CD4-positive, alpha-beta T cell treated with Interleukin-15 for 4 hours (primary cell): ENCODE measurements around the gene ZBTB46.
"Not testable (repeated sequence)": the region's sequence is repeated elsewhere in the genome, so short reads cannot be mapped to it uniquely, and the experiment has no call there.

Source experiments
- DNase-seq: peaks from one replicate; pipeline ENCODE4 v3.0.0-alpha.2; 2020; ENCODE audit warnings: low spot score

ZBTB46 gene, protein sequence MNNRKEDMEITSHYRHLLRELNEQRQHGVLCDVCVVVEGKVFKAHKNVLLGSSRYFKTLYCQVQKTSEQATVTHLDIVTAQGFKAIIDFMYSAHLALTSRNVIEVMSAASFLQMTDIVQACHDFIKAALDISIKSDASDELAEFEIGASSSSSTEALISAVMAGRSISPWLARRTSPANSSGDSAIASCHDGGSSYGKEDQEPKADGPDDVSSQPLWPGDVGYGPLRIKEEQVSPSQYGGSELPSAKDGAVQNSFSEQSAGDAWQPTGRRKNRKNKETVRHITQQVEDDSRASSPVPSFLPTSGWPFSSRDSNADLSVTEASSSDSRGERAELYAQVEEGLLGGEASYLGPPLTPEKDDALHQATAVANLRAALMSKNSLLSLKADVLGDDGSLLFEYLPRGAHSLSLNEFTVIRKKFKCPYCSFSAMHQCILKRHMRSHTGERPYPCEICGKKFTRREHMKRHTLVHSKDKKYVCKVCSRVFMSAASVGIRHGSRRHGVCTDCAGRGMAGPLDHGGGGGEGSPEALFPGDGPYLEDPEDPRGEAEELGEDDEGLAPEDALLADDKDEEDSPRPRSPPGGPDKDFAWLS

DNA sequence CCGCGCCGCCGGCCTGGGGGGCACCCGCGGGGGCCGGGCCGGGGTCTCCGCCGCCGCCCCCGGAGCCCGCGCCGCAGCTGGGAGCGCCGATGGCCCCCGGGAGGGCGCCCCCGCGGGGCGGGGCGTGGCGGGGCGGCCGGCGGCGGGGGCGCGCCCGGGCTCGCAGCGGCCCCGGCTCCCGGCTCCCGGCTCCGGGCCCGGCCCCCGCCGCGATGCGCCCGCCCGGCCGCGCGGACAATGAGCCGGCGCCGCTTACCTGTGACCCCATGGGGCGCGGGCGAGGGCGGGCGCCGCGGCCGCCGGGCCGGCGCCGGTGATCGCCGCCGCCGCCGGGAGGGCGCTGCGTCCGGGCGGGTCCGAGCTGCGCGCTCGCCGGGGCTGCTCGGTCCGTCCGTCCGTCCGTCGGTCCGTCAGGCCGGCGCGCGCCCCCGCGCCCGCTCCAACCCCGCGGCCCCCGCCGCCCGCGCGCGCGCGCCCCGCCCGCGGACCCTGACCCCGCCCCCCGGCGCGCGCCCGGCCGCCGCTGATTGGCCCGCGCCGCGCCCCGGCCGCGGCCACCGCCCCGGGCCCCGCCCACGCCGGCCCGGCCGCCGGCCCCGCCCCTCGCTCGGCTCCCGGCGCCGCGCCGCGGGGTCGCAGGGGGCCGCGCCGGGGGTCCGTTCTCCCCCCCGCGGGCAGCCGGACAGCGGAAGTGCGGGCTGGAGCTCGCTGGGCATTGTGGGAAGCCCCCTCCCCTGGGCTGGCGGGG, at the start of gene ZBTB46:
ZBTB46 (minus strand) TSS at position 424 of the 748 bp plus-strand sequence. CDS start 40,507 bp downstream, outside the sequence.
- peak; percentile 5 for DNase-seq

DNA sequence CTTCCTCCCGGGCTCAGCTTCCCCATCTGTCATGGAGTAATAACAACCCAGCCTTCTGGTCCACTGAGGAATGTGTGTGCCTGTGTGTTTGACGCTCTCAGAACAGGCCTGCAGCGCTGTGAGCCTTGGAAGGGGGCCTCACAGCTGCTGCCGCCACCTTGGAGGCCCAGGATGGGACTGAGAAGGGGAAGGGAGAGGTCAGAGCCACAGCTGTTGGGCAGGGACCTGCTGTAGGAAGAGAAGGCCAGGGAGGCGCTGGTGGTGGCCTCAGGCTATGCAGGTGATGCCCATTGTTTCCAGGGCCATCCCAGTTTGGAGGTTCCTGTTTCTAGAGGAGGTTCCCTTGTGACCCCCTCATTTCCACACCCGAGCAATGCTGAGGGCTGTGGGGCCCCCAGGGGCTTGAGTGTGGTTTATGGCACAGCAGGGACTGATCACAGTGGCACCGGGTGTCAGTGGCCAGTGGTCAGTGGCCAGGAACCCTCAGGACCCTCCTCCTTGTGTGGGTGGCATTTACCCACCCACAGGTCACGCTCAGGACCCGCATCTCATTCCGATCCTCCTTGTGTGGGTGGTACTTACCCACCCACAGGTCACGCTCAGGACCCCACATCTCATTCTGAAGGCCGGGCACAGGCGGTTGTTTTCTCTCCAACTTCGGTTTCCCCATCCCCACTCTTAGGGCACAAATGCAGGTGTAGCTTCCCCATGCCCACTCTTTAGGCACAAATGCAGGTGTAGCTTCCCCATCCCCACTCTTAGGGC, 48.0 kb upstream of the ZBTB46 start:
- no peak for DNase-seq

DNA sequence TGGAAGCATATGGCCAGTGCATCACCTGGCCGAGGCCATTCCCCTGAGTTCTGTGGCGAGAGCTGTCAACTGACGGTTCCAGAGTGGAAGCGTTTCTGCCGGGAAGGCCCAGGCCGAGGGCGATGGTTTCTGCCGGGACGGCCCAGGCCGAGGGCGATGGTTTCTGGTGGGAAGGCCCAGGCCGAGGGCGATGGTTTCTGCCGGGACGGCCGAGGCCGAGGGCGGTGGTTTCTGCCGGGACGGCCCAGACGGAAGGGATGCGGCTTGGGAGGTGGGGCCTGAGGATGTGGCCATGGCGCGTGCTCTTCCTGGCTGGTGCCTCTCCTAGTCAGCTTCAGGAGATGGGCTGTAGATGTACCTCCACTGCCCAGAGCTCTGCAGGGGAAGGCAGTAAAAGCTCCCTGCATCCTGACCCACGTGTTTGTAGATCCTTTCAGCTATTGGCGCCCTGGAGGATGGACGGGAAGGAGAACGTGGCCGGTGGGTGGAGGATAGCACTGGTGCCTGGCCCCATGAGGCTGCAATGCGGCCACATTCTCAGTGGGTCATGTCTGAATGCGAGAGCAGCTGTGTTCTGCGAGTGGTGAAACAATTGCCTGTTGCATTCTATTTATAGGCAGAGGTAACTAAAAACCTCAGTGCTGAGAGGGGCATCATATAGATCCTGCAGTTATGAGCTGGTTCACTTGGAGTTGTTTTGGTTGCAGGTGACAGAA, 46.8 kb upstream of the ZBTB46 start:
- no peak for DNase-seq

DNA sequence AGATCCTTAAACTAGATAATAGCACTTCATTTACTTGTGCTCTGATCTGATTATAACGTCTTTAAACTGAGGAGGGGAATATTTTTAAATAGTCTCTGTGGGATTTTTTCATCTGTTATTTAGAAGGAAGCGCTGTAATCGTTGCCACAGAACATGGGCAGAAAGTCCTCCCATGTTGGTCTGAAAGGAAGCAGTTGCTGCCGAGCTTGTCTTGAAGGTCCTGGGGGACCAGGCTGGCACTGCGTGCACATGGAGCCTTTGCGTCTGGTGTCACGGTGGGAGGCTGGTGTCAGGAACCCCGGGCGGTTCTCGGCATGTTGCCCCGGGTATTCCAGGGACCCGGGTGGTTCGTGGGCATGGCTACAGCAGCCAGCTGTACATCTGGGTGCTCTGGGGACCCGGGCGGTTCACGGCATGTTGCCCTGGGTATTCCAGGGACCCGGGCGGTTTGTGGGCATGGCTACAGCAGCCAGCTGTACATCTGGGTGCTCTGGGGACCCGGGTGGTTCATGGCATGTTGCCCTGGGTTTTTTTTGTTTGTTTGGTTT, 45.5 kb upstream of the ZBTB46 start:
- DNase-seq = no peak

DNA sequence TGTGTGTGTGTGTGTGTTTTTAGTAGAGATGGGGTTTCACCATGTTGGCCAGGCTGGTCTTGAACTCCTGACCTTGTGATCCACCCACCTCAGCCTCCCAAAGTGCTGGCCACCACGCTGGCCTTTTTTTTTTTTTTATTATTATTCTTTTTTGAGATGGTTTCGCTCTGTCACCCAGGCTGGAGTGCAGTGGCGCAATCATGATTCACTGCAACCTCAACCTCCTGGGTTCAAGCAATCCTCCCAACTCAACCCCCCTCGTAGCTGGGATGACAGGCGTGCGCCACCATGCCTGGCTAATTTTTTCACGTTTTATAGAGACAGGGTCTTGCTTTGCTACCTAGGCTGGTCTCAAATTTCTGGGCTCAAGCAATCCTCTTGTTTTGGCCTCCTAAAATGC, 43.2 kb upstream of the ZBTB46 start:
- DNase-seq = not testable (repeated sequence)

DNA sequence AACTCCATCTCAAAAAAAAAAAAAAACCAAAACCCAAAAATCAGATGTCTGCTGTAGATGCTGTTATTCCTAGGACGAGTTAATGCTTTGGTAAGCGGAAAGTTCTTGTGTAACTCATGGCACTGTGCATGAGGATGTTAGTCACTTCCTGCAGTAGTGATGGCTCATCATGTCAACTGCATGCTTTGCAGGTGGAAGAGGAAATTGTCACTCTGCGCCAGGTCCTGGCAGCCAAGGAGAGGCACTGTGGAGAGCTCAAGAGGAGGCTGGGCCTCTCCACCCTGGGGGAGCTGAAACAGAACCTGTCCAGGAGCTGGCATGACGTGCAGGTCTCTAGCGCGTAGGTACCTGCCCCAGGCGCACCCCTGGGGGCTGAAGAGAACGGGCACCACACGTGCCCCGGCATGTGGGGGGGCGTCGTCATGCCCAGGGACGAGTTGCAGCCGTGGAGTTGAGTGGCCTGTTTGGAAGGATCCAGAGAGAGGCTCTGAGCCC, 42.5 kb upstream of the ZBTB46 start:
- DNase-seq = peak; percentile 50

DNA sequence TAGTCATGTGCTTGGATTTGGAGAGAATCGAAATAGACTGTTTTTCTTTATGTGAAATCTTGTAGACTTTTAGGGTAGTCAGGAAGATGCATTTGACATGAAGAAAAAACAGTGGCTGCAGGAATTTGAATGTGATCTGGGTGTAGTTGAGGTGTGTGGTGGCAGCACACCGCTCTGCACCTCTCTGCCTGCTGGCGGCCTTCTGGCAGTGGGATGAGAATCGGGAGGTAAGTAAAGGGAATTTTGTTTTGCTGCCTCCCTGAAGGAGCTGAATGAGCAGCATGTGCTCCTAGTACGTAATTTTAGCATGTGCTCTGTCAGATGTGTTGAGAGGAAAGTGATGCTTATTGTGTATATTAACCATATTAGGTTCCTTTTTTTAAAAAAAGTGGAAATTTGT, 37.2 kb upstream of the ZBTB46 start:
- DNase-seq = no peak

DNA sequence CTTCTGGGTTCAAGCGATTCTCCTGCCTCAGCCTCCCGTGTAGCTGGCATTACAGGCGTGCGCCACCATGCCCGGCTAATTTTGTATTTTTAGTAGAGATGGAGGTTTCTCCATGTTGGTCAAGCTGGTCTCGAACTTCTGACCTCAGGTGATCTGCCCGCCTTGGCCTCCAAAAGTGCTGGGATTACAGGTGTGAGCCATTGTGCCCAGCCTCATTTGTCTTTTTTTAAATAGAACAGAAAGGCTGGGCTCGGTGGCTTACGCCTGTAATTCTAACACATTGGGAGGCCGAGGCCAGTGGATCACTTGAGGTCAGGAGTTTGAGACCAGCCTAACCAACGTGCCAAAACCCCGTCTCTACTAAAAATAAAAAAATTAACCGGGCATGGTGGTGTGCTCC, 36.0 kb upstream of the ZBTB46 start:
- DNase-seq = not testable (repeated sequence)

DNA sequence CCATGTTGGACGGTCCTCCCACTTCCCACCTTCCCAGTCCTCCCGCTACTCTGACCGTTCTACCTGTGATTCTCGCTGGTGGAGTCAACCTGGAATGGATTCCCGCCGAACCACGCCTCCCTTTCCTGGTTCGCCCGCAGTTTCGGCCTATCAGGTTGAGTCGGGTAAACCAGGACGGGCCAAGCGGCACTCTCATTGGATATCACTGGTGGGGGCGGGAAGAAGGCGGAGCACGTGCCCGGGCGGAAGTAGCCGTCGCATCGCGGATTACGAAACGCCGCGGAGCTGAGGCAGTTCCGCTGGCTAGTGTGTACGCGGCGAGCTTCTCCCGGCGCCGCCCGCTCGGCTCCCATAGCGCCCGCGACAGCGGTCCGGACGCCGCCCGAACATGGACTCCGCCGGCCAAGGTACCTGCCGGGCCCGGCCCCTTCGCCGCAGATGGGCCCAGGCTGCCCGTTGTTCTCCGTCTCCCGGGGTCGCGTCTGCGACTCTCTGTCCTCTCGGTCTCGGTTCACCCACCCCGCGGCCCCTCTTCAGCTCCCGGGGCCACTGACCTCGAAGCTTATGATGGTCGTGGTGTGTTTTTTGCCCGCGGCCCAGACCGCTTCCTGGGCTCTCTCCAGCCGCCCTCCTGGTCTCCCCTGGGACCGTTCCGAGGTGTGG, 34.0 kb upstream of the ZBTB46 start, which contains the start of gene TPD52L2:
TPD52L2 (plus strand) TSS at position 293 of the 663 bp plus-strand sequence; CDS start at position 389, 96 bp downstream.
- DNase-seq = peak; percentile 99

DNA sequence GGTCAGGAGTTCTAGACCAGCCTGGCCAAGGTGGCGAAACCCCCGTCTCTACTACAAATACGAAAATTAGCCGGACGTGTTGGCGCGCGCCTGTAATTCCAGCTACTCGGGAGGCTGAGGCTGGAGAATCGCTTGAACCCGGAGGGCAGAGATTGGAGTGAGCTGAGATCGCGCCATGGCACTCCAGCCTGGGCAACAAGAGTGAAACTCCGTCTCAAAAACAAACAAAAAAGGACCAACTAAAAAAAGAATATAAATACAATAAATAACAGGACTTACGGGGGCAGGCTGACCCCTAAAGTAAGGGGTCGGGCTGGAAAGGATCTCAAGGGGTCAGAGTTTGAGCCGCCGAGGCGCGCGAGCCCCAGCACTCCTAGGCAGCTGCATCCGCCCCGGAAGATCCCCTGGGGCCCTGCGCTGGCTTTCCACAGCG, 33.5 kb upstream of the ZBTB46 start:
- no peak for DNase-seq

DNA sequence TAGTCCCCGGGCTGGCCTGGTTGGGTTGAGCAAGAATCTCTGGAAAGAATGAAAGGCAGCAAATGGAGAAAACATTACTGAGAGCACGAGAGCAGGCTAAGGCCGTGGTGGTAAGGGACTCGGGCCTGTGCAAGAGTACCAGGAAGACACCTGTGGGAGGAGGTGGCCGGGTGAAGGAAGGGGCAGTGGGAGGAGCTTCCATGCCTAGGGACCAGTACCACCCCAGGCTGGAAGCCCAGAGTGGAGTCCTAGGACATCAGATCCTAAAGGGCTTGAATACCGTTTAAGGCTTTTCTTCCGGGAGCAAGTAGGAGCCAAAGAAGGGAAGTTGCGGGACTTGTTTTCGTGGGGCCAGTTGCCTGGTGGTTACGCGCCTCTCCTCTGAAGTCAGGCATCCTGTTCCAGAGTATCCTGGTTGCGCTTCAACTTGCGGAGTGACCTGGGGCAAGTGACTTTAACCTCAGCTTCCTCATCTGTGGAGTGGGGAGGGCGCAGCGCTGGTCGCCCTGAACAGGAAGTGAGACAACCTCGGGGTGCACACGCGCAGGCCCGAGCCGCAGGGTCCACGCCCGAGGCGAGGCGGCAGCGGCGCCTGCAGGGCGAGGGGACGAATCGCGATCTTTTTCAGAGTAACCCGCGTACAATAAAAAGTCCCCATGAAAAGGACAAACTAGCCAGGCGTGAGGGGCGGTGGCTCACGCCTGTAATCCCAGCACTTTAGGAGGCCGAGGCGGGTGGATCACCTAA, 32.9 kb upstream of the ZBTB46 start:
- peak; percentile 82 for DNase-seq

DNA sequence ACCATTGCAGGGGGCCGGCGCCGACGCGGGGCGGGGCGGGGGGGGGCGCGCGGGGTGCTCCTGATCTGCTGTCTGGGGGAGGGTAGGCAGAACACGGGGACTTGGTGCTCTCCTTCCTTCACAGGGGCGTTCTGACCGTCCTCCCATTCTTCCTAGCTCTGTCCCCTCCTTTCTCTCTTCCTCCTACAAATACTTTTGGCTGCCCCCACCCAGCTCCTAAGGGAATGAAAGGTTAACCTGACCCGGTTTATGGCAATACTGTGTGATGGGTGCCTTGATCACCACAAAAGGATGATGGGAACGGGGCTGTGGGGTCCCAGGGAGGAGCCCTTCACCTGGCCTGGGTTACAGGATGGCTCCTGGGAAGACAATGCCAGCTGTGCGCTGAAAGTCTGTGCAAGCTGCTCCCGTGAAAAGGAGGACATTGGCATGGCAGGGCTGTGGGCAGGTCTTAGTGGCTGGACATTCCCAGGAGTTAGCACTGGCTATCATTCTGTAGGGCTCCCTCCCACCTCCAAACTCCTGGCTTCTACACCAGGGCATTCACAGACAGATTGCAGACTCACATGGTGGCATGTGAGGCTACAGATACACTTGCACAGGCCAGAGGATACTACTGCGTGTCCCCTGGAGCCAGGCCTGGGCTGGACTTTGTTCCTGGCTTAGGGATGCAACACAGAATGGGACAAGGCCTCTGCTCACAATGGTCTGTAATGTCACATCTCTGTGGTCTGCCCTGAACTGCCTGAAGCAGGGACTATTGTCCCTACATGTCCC, 32.1 kb upstream of the ZBTB46 start:
- no peak for DNase-seq

DNA sequence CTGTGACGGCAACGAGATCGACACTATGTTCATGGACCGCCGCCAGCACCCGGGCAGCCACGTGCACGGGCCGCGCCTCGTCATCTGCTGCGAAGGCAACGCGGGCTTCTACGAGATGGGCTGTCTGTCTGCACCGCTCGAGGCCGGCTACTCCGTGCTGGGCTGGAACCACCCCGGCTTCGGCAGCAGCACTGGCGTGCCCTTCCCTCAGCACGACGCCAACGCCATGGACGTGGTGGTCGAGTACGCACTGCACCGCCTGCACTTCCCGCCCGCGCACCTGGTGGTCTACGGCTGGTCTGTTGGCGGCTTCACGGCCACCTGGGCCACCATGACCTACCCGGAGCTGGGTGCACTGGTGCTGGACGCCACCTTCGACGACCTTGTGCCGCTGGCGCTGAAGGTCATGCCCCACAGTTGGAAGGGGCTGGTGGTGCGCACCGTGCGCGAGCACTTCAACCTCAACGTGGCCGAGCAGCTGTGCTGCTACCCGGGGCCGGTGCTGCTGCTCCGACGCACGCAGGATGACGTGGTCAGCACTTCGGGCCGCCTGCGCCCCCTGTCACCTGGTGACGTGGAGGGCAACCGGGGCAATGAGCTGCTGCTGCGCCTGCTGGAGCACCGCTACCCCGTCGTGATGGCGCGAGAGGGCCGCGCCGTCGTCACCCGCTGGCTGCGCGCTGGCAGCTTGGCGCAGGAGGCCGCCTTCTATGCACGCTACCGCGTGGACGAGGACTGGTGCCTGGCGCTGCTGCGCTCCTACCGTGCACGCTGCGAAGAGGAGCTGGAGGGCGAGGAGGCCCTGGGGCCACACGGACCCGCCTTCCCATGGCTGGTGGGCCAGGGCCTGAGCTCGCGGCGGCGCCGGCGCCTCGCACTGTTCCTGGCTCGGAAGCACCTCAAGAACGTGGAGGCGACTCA, 31.2 kb upstream of the ZBTB46 start:
- DNase-seq = no peak

DNA sequence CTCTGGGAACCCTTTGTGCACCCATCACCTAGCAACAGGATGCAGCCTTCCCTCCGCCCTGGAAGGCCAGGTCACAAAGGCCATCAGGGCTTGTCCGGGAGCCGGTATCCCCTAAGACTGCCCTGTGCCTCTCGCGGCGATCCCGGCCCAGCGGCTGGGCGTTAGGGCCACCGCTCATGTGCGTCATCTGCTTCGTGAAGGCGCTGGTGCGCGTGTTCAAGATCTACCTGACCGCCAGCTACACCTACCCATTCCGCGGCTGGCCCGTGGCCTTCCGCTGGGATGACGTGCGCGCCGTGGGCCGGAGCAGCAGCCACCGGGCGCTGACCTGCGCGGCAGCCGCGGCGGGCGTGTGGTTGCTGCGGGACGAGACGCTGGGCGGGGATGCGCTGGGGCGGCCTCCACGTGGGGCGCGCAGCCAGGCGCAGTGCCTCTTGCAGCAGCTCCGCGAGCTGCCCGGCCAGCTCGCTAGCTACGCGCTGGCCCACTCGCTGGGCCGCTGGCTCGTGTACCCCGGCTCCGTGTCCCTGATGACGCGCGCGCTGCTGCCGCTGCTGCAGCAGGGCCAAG, 30.4 kb upstream of the ZBTB46 start, which contains the start of gene ABHD16B:
ABHD16B (plus strand) TSS at position 134 of the 570 bp plus-strand sequence; CDS start at position 177, 43 bp downstream.
- DNase-seq = no peak

DNA sequence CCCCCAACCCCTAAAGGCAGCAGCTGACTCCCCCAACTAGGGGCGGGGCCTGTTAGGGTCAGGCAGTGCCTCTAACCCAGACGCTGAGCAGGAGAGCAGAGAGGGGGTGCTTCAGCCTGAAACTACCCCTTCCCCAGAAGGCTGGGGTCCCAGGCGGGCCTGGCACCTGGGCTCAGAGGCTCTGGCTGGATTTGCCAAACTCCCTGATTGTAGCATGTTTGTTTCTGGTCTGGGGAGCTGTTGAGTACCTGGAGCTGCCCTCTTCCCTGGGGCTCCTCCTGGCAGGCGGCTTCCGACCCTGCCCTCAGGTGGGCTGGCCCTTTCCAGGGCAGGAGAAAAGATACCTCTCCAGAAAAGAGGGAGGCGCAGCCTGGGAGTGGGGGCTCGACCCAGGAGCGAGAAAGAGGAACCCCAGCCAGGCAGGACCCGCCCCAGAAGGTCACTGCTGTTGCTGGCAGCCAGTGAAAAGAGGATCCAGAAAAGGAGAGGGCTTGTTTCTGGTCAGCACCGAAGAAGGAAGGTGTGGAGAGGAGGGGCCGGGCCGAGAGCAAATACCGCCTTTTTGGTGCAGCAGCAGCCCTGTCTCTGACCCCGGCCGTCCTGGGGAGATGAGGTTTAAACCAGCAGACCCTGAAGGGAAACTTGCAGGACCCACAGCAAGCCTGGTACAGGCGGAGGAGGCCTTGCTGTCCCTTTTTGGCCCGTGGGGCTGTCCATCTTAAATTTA, 29.4 kb upstream of the ZBTB46 start:
- DNase-seq = no peak

DNA sequence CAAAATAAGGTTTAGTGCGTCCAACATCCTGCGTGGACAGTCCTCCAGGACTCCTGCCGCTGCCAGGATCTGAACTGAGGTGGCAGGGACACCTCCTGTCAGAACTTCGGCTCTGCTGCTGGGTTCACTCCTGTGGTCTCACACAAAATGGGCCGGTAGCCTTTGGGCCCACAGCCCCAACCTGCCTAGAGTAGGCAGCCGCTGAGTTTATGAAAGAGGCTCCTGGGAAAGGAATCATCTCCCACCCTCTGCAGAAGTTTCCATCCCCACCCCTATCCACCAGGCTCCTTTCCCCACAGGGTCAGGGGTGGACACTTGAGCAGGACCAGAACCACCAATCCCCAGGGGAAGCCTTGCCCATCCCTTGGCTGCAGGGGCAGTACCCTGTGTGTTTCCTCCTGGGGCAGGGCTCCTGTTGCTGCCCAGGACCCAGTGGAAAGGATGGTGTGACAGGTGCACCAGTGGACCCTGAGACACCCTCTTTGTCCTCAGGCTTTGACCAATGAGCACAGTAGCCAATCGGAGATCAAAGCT, 28.2 kb upstream of the ZBTB46 start:
- no peak for DNase-seq
